Progenitor cell of endocrine pancreas (in vitro differentiated cells): Measurements from ENCODE around the gene POLR1F. TPM values are rescaled to one million over a fixed set of nuclear protein-coding genes. Genes with fewer than 3 reads are reported as not detected.

Source experiments
- DNase-seq: peaks from one replicate; pipeline ENCODE4 v3.0.0; 2021; ENCODE audit warnings: low spot score; ENCODE audit not compliant: unreplicated experiment
- H3K27ac Mint-ChIP-seq: 2 replicates; pipeline ENCODE4 v1.8.0; 2021; ENCODE audit warnings: mild to moderate bottlenecking, moderate library complexity, mixed read lengths
- H3K27me3 Mint-ChIP-seq: 2 replicates; pipeline ENCODE4 v1.8.0; 2021; ENCODE audit warnings: mixed read lengths
- H3K36me3 Mint-ChIP-seq: 2 replicates; pipeline ENCODE4 v1.8.0; 2022; ENCODE audit warnings: mixed read lengths; ENCODE audit not compliant: insufficient read depth
- H3K4me1 Mint-ChIP-seq: 2 replicates; pipeline ENCODE4 v1.8.0; 2021; ENCODE audit warnings: low read depth, mixed read lengths
- H3K4me3 Mint-ChIP-seq: 2 replicates; pipeline ENCODE4 v1.8.0; 2021; ENCODE audit warnings: low read depth, mild to moderate bottlenecking, moderate library complexity, mixed read lengths
- H3K9me3 Mint-ChIP-seq: 2 replicates; pipeline ENCODE4 v1.8.0; 2021; ENCODE audit warnings: low read depth, mixed read lengths
- microRNA-seq: library from miRNA; unstranded; fragments of <30 nt; microRNA quantifications from one replicate; pipeline ENCODE4 v1.1.0, GENCODE V29; 2020; ENCODE audit warnings: borderline number of aligned reads; ENCODE audit not compliant: unreplicated experiment
- total RNA-seq: library from RNA; stranded (reverse); gene quantifications from 2 replicates; pipeline ENCODE4 v1.2.1, GENCODE V29; 2021
- TF ChIP-seq, protein P1 (sequence below): fragments of 200-600 bp; sonication (generic); IDR thresholded peaks from one replicate; pipeline ENCODE4 v1.5.0; 2021; ENCODE audit warnings: antibody characterized with exemption, mild to moderate bottlenecking; ENCODE audit not compliant: unreplicated experiment

The POLR1F gene
- total RNA-seq, 1 donor from 2014 or later: 11.1 TPM

DNA sequence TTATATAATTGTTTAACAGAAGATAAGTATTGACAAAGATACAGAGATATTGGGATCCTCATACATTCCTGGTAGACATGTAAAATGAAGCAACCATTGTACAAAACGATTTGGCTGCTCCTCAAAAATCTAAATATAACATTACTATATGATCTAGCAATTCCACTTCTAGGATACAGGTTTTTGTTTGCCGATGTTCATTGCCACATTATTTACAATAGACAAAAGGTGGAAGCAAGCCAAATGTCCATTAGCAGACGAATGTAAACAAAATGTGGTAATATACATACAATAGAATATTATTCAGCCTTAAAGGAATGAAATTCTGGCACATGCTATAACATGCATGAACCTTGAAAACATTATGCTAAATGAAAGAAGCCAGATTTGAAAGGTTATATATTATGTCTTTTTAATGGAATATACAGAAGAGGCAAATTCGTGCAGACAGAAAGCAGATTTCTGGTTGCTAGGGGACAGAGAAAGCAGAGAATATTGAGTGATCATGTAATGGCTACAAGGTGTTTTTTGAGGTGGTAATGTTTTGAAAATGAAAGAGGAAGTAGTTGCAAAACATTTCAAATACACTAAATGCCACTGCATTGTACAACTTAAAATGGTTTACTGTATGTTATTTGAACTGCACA is 44.9 kb downstream of the POLR1F start:
- Mint-ChIP-seq H3K27me3 (no peaks in the 10 kb centered on the region), H3K9me3 (no peaks in the 10 kb centered on the region), H3K4me3 (no peak overlapping the region), H3K4me1 (no peaks in the 10 kb centered on the region), H3K27ac (no peak overlapping the region), H3K36me3 (no peaks in the 10 kb centered on the region)
- TF ChIP-seq, protein P1, sequence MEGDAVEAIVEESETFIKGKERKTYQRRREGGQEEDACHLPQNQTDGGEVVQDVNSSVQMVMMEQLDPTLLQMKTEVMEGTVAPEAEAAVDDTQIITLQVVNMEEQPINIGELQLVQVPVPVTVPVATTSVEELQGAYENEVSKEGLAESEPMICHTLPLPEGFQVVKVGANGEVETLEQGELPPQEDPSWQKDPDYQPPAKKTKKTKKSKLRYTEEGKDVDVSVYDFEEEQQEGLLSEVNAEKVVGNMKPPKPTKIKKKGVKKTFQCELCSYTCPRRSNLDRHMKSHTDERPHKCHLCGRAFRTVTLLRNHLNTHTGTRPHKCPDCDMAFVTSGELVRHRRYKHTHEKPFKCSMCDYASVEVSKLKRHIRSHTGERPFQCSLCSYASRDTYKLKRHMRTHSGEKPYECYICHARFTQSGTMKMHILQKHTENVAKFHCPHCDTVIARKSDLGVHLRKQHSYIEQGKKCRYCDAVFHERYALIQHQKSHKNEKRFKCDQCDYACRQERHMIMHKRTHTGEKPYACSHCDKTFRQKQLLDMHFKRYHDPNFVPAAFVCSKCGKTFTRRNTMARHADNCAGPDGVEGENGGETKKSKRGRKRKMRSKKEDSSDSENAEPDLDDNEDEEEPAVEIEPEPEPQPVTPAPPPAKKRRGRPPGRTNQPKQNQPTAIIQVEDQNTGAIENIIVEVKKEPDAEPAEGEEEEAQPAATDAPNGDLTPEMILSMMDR: no peak
- DNase-seq: no peak

DNA sequence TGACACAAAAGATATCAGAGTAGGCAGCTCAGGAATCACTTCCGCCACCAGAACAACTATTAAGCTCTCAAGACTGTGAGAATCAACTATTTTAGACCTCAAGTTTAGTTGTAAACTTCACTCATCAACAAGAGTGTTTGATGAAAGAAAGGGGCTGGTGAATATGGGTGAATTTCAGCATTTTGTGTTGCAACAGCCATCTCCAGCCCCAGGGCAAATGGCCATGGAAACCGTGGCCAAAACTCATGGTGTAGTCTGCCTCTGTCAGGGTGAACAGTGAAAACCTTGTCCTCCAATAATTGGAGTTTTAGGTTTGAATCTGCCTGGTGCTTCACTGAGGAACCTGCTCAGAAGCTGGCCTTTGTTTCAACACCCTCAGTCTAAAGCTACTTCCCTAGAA is 60.0 kb downstream of the POLR1F start:
- H3K27me3 Mint-ChIP-seq: no peaks in the 10 kb centered on the region
- no peaks in the 10 kb centered on the region for H3K36me3 Mint-ChIP-seq
- DNase-seq: no peak
- H3K9me3 Mint-ChIP-seq: peaks cover 9% of the 10 kb centered on the region
- H3K27ac Mint-ChIP-seq: no peak overlapping the region
- no peaks in the 10 kb centered on the region for H3K4me1 Mint-ChIP-seq
- H3K4me3 Mint-ChIP-seq: no peak overlapping the region
- TF ChIP-seq, protein P1: no peak

Small RNA genes within 50 kb of the gene (microRNA-seq; reads per million reads assigned to microRNA genes)
- not detected for gene MIR3146

Other genes starting within 250 kb of the POLR1F start
- 0.55 and 0.69 TPM in 2 replicates for gene TMEM196, start 64.6 kb upstream of the POLR1F start, total RNA-seq